ENCODE data around the gene ROR1.

- TF ChIP-seq CTCF (conservative IDR thresholded peaks at IDR 0.05) (no peak), EZH2 (IDR thresholded peaks at IDR 0.05; ENCODE audit: low read depth) (no peak)
Measured at GRCh38 chr1:64124704-64125440, 351.1 kb downstream of the ROR1 start.
